ENCODE data around the gene CDC42.

DNA sequence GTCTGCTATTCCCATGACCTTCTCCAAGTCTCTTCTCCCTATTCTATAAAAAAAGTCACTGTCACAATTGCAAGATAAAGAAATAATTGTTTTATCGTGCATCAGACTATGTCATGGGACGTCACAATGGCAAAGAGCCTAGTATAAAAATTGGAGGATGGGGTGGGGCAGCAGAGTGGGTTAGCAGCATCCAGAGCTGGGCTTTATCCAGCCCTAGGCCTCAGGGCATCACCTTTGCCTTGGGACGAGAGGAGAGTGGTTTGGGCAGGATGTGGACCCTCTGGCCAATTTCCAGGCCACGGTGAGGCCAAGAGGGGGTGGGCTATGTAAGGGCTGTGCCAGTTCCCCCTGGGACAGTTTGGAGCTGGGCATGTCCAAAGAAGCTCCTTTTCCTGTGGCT is 64.7 kb downstream of the CDC42 start:
- TF ChIP-seq RELA (CRISPR knock-in tag; IDR thresholded peaks at IDR 0.05) = no peak
- TF ChIP-seq, protein P1, sequence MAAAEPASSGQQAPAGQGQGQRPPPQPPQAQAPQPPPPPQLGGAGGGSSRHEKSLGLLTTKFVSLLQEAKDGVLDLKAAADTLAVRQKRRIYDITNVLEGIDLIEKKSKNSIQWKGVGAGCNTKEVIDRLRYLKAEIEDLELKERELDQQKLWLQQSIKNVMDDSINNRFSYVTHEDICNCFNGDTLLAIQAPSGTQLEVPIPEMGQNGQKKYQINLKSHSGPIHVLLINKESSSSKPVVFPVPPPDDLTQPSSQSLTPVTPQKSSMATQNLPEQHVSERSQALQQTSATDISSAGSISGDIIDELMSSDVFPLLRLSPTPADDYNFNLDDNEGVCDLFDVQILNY (CRISPR knock-in tag; conservative IDR thresholded peaks at IDR 0.05) = no peak
- TF ChIP-seq NR2F1 (CRISPR knock-in tag; IDR thresholded peaks at IDR 0.05) = no peak
- no peak for TF ChIP-seq CTCF (CRISPR knock-in tag; IDR thresholded peaks at IDR 0.05)
- TF ChIP-seq SIN3A (IDR thresholded peaks at IDR 0.05; ENCODE audit: borderline replicate concordance, low read depth, low read length) = no peak
- TF ChIP-seq, protein P2, sequence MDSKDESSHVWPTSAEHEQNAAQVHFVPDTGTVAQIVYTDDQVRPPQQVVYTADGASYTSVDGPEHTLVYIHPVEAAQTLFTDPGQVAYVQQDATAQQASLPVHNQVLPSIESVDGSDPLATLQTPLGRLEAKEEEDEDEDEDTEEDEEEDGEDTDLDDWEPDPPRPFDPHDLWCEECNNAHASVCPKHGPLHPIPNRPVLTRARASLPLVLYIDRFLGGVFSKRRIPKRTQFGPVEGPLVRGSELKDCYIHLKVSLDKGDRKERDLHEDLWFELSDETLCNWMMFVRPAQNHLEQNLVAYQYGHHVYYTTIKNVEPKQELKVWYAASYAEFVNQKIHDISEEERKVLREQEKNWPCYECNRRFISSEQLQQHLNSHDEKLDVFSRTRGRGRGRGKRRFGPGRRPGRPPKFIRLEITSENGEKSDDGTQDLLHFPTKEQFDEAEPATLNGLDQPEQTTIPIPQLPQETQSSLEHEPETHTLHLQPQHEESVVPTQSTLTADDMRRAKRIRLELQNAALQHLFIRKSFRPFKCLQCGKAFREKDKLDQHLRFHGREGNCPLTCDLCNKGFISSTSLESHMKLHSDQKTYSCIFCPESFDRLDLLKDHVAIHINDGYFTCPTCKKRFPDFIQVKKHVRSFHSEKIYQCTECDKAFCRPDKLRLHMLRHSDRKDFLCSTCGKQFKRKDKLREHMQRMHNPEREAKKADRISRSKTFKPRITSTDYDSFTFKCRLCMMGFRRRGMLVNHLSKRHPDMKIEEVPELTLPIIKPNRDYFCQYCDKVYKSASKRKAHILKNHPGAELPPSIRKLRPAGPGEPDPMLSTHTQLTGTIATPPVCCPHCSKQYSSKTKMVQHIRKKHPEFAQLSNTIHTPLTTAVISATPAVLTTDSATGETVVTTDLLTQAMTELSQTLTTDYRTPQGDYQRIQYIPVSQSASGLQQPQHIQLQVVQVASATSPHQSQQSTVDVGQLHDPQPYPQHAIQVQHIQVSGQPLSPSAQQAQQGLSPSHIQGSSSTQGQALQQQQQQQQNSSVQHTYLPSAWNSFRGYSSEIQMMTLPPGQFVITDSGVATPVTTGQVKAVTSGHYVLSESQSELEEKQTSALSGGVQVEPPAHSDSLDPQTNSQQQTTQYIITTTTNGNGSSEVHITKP (CRISPR knock-in tag; IDR thresholded peaks at IDR 0.05; ENCODE audit: low read depth) = no peak
- TF ChIP-seq RXRA (CRISPR knock-in tag; IDR thresholded peaks at IDR 0.05) = no peak

Measured in HepG2 (cell line).